Peyer's patch (tissue), 4 donors: ENCODE measurements around the gene SKA1. TPM values are rescaled to one million over a fixed set of nuclear protein-coding genes. Genes with fewer than 3 reads are reported as not detected.
"Not testable (repeated sequence)": the region's sequence is repeated elsewhere in the genome, so short reads cannot be mapped to it uniquely, and the experiment has no call there.

Experiments
- DNase-seq, 3 donors: peaks; one replicate each; pipeline ENCODE4 v3.0.0-alpha.2; 2017 to 2019
- H3K27ac ChIP-seq, 4 donors: fragments of 200-600 bp; sonication (generic); one replicate each; pipeline ENCODE4 v1.5.1; 2016 to 2019
- H3K27me3 ChIP-seq, 2 donors: fragments of 200-600 bp; sonication (generic); one replicate each; pipeline ENCODE4 v1.5.1; 2019
- H3K36me3 ChIP-seq, 3 donors: fragments of 200-600 bp; sonication (generic); one replicate each; pipeline ENCODE4 v1.5.1; 2016 to 2019
- H3K4me1 ChIP-seq, 4 donors: fragments of 200-600 bp; sonication (generic); one replicate each; pipeline ENCODE4 v1.5.1; 2016 to 2019
- H3K4me3 ChIP-seq, 4 donors: fragments of 200-600 bp; sonication (generic); 1 replicate in 3 of 4; 2 replicates in 1 of 4; pipeline ENCODE4 v1.5.1; 2016 to 2019; ENCODE audit warnings: mild to moderate bottlenecking in 1 of 4
- H3K9me3 ChIP-seq, 4 donors: fragments of 200-600 bp; sonication (generic); one replicate each; pipeline ENCODE4 v1.5.1; 2016 to 2019; ENCODE audit warnings: mild to moderate bottlenecking in 1 of 4
- POLR2A ChIP-seq, 2 donors: fragments of 450-650 bp; IDR thresholded peaks; one replicate each; pipeline ENCODE4 v1.5.1; 2017; ENCODE audit warnings: antibody characterized with exemption in 2 of 2, mild to moderate bottlenecking in 2 of 2, moderate library complexity in 2 of 2
- total RNA-seq, 4 donors: library from RNA; depleted of rRNA; stranded (reverse); fragments of >200 nt; gene quantifications; one replicate each; pipeline ENCODE4 v1.1.0, GENCODE V29; 2016
- TF ChIP-seq, protein P1 (sequence below), 6 experiments: fragments of 450-650 bp in 4 of 6; fragments of 200-600 bp in 2 of 6; sonication (generic) in 1 of 6; IDR thresholded peaks; one replicate each; pipeline ENCODE4 v1.5.1; 2017 to 2019; ENCODE audit warnings: antibody characterized with exemption in 6 of 6, mild to moderate bottlenecking in 3 of 6, moderate library complexity in 1 of 6

The SKA1 gene
- total RNA-seq, 4 donors from 2014 or later = 0.54 to 5.8 (median 2.2) TPM

DNA sequence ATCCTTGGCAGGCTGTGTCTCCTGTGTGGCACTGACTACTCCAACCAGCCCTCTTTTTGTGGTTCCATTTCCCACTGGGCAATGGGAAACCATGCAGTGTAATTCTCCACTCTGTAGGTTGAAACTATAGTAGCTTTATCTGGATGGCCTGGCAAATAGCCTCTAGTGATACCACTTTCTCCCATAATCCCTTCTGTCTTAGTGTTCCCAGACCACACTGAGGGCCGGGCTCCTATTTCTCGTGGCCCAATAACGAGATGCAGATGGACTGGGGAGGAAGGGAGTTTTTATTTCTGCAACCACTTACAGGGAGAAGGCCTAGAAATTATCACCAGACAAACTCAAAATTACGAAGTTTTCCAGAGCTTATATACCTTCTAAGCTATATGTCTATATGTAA lies 24.7 kb downstream of the SKA1 start:
- peaks cover 0 to 5% (median 0%) of the 10 kb centered on the region in 4 donors for H3K4me1 ChIP-seq
- H3K27ac ChIP-seq = no peak overlapping the region
- H3K4me3 ChIP-seq = no peak overlapping the region
- H3K9me3 ChIP-seq = no peaks in the 10 kb centered on the region
- no peaks in the 10 kb centered on the region for H3K27me3 ChIP-seq
- no peaks in the 10 kb centered on the region for H3K36me3 ChIP-seq
- TF ChIP-seq POLR2A (IDR thresholded peaks at IDR 0.05) = no peak
- TF ChIP-seq, protein P1, sequence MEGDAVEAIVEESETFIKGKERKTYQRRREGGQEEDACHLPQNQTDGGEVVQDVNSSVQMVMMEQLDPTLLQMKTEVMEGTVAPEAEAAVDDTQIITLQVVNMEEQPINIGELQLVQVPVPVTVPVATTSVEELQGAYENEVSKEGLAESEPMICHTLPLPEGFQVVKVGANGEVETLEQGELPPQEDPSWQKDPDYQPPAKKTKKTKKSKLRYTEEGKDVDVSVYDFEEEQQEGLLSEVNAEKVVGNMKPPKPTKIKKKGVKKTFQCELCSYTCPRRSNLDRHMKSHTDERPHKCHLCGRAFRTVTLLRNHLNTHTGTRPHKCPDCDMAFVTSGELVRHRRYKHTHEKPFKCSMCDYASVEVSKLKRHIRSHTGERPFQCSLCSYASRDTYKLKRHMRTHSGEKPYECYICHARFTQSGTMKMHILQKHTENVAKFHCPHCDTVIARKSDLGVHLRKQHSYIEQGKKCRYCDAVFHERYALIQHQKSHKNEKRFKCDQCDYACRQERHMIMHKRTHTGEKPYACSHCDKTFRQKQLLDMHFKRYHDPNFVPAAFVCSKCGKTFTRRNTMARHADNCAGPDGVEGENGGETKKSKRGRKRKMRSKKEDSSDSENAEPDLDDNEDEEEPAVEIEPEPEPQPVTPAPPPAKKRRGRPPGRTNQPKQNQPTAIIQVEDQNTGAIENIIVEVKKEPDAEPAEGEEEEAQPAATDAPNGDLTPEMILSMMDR (IDR thresholded peaks at IDR 0.05) = no peak
- no peak for DNase-seq

DNA sequence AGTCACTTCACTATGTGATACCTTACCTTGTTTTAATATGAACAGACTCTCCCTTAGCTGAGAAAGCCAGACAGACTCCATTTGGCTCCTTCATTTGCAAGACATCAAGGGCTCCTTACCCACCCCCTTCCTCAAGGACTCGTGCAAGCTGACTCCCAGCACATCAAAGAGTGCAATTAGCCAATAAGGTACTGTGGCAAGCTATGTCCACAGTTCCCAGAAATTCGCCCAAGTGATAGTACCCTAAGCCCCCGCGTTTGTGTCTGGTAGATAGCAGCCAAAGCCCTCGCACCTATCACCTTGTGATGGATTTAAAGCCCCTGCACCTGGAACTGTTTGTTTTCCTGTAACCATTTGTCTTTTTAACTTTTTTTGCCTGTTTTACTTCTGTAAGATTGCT lies 25.6 kb downstream of the SKA1 start:
- H3K9me3 ChIP-seq, H3K36me3 ChIP-seq, H3K27ac ChIP-seq, DNase-seq, H3K4me3 ChIP-seq, H3K4me1 ChIP-seq, H3K27me3 ChIP-seq: not testable (repeated sequence)

DNA sequence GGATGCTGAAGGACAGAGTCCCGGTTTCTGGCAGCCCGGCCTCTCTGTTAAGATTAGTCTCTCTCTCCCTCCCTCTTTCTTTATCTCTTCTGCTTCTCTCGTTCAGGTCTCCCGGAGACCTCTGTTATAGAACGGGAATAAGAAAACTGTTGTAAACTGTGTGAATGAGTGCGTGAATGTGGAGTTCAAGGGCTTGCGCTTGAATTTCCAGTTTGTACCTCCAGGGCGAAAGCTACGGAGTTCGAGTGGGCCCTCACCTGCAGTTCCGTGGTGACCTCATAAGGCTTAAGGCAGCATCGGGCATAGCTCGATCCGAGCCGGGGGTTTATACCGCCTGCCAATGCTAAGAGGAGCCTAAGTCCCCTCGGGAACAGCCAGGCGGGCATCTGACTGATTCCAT lies 26.4 kb downstream of the SKA1 start:
- Histone ChIP-seq H3K27ac (no peak overlapping the region), H3K4me1 (peaks cover 0 to 5% (median 0%) of the 10 kb centered on the region in 4 donors), H3K36me3 (no peaks in the 10 kb centered on the region), H3K27me3 (no peaks in the 10 kb centered on the region), H3K9me3 (no peaks in the 10 kb centered on the region), H3K4me3 (no peak overlapping the region)
- no peak for DNase-seq
- TF ChIP-seq POLR2A (IDR thresholded peaks at IDR 0.05) = no peak
- TF ChIP-seq, protein P1 (IDR thresholded peaks at IDR 0.05) = no peak

DNA sequence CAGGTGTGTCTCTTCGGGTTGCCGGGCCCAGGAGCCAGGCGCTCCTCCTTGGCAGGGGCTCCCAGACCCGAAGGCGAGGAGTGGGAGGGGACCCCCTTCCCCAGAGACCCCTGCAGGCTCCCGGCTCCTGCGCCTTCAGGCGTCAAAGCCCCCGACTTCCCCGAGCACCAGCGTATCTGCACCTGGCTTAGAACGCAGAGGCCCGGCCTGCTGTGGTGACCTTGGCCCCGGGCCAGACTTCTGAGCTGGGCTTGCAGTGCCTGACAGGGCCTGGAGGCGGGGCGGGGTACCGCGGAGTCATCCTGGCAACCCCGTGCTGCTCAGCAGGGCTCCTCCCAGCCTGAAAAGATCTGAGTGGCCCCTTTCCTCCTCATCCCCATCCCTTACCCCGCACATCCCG lies 27.0 kb downstream of the SKA1 start:
- Histone ChIP-seq H3K36me3 (no peaks in the 10 kb centered on the region), H3K27ac (no peak overlapping the region), H3K9me3 (no peaks in the 10 kb centered on the region), H3K4me1 (peaks cover 0 to 5% (median 0%) of the 10 kb centered on the region in 4 donors), H3K4me3 (no peak overlapping the region), H3K27me3 (no peaks in the 10 kb centered on the region)
- DNase-seq = peak in 2 of 3 donors; percentile 56 to 73
- TF ChIP-seq, protein P1 (IDR thresholded peaks at IDR 0.05) = peak in 3 of 6 experiments; percentile 9 to 24 (median 20)
- TF ChIP-seq POLR2A (IDR thresholded peaks at IDR 0.05) = no peak

DNA sequence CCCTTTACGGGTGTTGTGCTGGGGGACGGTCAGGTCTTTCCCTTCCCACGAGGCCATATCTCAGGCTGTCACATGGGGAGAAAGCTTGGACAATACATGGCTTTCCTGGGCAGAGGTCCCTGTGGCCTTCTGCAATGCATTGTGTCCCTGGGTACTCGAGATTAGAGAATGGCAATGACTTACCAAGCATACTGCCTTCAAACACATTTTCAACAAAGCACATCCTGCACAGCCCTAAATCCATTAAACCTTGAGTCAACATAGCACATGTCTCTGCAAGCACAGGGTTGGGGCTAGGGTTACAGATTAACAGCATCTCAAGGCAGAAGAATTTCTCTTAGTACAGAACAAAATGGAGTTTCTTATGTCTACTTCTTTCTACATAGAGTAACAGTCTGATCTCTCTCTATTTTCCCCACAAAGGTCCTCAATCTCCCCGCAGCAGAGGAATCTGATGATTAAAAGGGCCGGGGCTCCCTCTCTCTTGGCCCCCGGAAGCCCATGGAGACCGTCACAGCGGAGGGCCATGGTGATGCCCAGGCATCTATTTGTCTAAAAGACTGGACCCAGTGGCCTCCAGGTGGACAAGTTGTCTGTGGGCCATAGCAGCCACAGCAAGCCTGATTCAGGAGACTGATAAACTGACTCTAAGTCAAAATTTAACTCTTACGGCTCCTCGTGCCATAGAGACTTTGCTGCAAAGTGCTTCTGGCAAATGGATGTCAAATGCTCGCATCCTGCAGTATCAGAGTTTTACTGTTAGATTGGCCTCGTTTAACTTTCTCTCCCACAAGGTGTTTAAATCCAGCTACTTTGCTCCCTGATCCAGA lies 30.1 kb downstream of the SKA1 start:
- H3K4me3 ChIP-seq, H3K4me1 ChIP-seq, DNase-seq, H3K27ac ChIP-seq, H3K27me3 ChIP-seq, H3K36me3 ChIP-seq, H3K9me3 ChIP-seq: not testable (repeated sequence)

DNA sequence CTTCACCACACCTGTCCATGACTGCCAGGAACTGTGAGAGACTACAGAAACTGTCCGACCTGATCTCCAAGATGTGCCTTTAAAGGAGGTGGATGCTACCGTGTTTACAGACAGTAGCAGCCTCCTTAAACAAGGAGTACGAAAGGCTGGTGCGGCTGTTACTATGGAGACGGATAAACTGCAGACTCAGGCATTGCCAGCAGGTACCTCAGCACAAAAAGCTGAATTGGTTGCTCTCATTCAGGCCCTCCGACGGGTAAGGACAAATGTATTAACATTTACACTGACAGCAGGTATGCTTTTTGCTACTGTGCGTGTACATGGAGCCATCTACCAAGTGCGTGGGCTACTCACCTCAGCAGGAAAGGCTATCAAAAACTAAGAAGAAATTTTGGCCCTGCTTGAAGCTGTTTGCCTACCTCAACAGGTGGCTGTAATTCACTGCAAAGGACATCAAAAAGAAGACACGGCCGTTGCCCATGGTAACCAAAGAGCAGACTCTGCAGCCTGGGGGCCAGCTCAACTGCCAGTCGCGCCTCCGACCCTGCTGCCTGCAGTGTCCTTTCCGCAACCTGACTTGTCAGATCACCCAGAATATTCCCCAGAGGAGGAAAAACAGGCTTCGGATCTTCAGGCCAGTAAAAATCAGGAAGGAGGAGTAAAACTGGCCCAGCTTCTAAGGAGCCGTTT lies 30.9 kb downstream of the SKA1 start:
- peaks cover 0 to 5% of the 10 kb centered on the region in 2 donors for H3K27me3 ChIP-seq
- H3K4me3 ChIP-seq = no peak overlapping the region
- no peaks in the 10 kb centered on the region for H3K9me3 ChIP-seq
- no peak overlapping the region for H3K27ac ChIP-seq
- peaks cover 0 to 5% (median 0%) of the 10 kb centered on the region in 4 donors for H3K4me1 ChIP-seq
- H3K36me3 ChIP-seq = no peaks in the 10 kb centered on the region
- DNase-seq = no peak
- TF ChIP-seq, protein P1 (IDR thresholded peaks at IDR 0.05) = no peak
- no peak for TF ChIP-seq POLR2A (IDR thresholded peaks at IDR 0.05)
